ENCODE results near the gene MYH7.

GRCh38 chr14:23399591-23399990, 35.9 kb downstream of the MYH7 start:
- TF ChIP-seq CTCF (conservative IDR thresholded peaks at IDR 0.05 in 1 of 2, IDR thresholded peaks at IDR 0.05 in 1 of 2; ENCODE audit: low read depth in 1 of 2, low read length in 2 of 2) = no peak
- TF ChIP-seq EZH2 (IDR thresholded peaks at IDR 0.05; ENCODE audit: low read length, missing control alignments) = no peak
